HAP-1 (cell line): ENCODE data around the gene GLRA2.

Source experiments
- DNase-seq, 2 experiments: peaks; one replicate each; pipeline ENCODE4 v3.0.0-alpha.2; 2016 to 2020; ENCODE audit warnings: low spot score in 2 of 2
- H3K27me3 ChIP-seq: fragments of 250-450 bp; sonication (Bioruptor Pico); 2 replicates; pipeline ENCODE4 v1.5.1; 2020; ENCODE audit warnings: low read depth, mild to moderate bottlenecking, moderate library complexity
- H3K36me3 ChIP-seq: fragments of 250-450 bp; sonication (Bioruptor Pico); replicated peaks from 2 replicates; pipeline ENCODE4 v1.5.1; 2020; ENCODE audit warnings: mild to moderate bottlenecking
- H3K4me1 ChIP-seq: fragments of 250-450 bp; sonication (Bioruptor Pico); 2 replicates; pipeline ENCODE4 v1.5.1; 2020; ENCODE audit warnings: mild to moderate bottlenecking
- H3K4me3 ChIP-seq: fragments of 250-450 bp; sonication (Bioruptor Pico); 2 replicates; pipeline ENCODE4 v1.5.1; 2020; ENCODE audit warnings: mild to moderate bottlenecking, moderate library complexity
- H3K9me3 ChIP-seq: fragments of 250-450 bp; sonication (Bioruptor Pico); 2 replicates; pipeline ENCODE4 v1.5.1; 2020; ENCODE audit warnings: mild to moderate bottlenecking, moderate library complexity
- in situ Hi-C: fragments of 300-500 bp; cut with MboI; formaldehyde crosslinking; loops from 3 replicates; pipeline ENCODE4 v1.14.3; 2020; ENCODE audit warnings: low sequenced_read_pairs, inconsistent platforms, mixed read lengths

The GLRA2 gene

GRCh38 chrX:14697451-14697850 lies 168.1 kb downstream of the GLRA2 start:
- Histone ChIP-seq H3K36me3 (no peaks in the 10 kb centered on the region), H3K4me3 (no peak overlapping the region), H3K9me3 (no peaks in the 10 kb centered on the region), H3K27me3 (no peaks in the 10 kb centered on the region), H3K4me1 (no peaks in the 10 kb centered on the region)
- in situ Hi-C loops, result no loop called here
- DNase-seq, result peak; percentile 32 to 76

GRCh38 chrX:14698790-14699189 lies 169.5 kb downstream of the GLRA2 start:
- Histone ChIP-seq H3K36me3 (no peaks in the 10 kb centered on the region), H3K9me3 (no peaks in the 10 kb centered on the region), H3K4me1 (no peaks in the 10 kb centered on the region), H3K27me3 (no peaks in the 10 kb centered on the region), H3K4me3 (no peak overlapping the region)
- DNase-seq, result no peak
- in situ Hi-C loops, result no loop called here

GRCh38 chrX:14700982-14701381 lies 171.6 kb downstream of the GLRA2 start:
- no peaks in the 10 kb centered on the region for H3K9me3 ChIP-seq
- no peak overlapping the region for H3K4me3 ChIP-seq
- no peaks in the 10 kb centered on the region for H3K27me3 ChIP-seq
- H3K36me3 ChIP-seq, result no peaks in the 10 kb centered on the region
- no peaks in the 10 kb centered on the region for H3K4me1 ChIP-seq
- DNase-seq, result no peak
- in situ Hi-C loops, result no loop called here

GRCh38 chrX:14702145-14702544 lies 172.8 kb downstream of the GLRA2 start:
- DNase-seq, result no peak
- Histone ChIP-seq H3K27me3 (no peaks in the 10 kb centered on the region), H3K4me1 (no peaks in the 10 kb centered on the region), H3K9me3 (no peaks in the 10 kb centered on the region), H3K4me3 (no peak overlapping the region), H3K36me3 (no peaks in the 10 kb centered on the region)
- in situ Hi-C loops, result no loop called here

- H3K4me3 ChIP-seq, result no peak overlapping the region
- no peaks in the 10 kb centered on the region for H3K4me1 ChIP-seq
- in situ Hi-C loops, result no loop called here
- H3K27me3 ChIP-seq, result no peaks in the 10 kb centered on the region
- no peaks in the 10 kb centered on the region for H3K36me3 ChIP-seq
- DNase-seq, result no peak
- no peaks in the 10 kb centered on the region for H3K9me3 ChIP-seq
Measured at GRCh38 chrX:14712096-14712495, 182.8 kb downstream of the GLRA2 start.

GRCh38 chrX:14717949-14718348 lies 188.6 kb downstream of the GLRA2 start:
- H3K27me3 ChIP-seq, result no peaks in the 10 kb centered on the region
- H3K9me3 ChIP-seq, result no peaks in the 10 kb centered on the region
- H3K36me3 ChIP-seq, result no peaks in the 10 kb centered on the region
- H3K4me1 ChIP-seq, result no peaks in the 10 kb centered on the region
- in situ Hi-C loops, result no loop called here
- no peak overlapping the region for H3K4me3 ChIP-seq
- no peak for DNase-seq

- H3K9me3 ChIP-seq, result no peaks in the 10 kb centered on the region
- no peaks in the 10 kb centered on the region for H3K36me3 ChIP-seq
- H3K4me1 ChIP-seq, result no peaks in the 10 kb centered on the region
- no peak overlapping the region for H3K4me3 ChIP-seq
- in situ Hi-C loops, result no loop called here
- H3K27me3 ChIP-seq, result no peaks in the 10 kb centered on the region
- no peak for DNase-seq
Measured at GRCh38 chrX:14718403-14718802, 189.1 kb downstream of the GLRA2 start.

- H3K9me3 ChIP-seq, result no peaks in the 10 kb centered on the region
Measured at GRCh38 chrX:14729058-14729457, 199.7 kb downstream of the GLRA2 start.

GRCh38 chrX:14738643-14739042 lies 209.3 kb downstream of the GLRA2 start:
- in situ Hi-C loops, result no loop called here
- Histone ChIP-seq H3K4me3 (no peak overlapping the region), H3K36me3 (no peaks in the 10 kb centered on the region), H3K27me3 (no peaks in the 10 kb centered on the region), H3K9me3 (no peaks in the 10 kb centered on the region), H3K4me1 (peaks cover 6% of the 10 kb centered on the region)
- DNase-seq, result no peak

More at GRCh38 chrX:14729058-14729457, 199.7 kb downstream of the GLRA2 start:
- H3K4me3 ChIP-seq, result no peak overlapping the region
- DNase-seq, result no peak
- H3K27me3 ChIP-seq, result no peaks in the 10 kb centered on the region
- no peaks in the 10 kb centered on the region for H3K36me3 ChIP-seq
- H3K4me1 ChIP-seq, result peaks cover 15% of the 10 kb centered on the region
- in situ Hi-C loops, result no loop called here

GRCh38 chrX:14753441-14753840 lies 224.1 kb downstream of the GLRA2 start:
- Histone ChIP-seq H3K36me3 (no peaks in the 10 kb centered on the region), H3K4me3 (no peak overlapping the region), H3K27me3 (no peaks in the 10 kb centered on the region), H3K9me3 (no peaks in the 10 kb centered on the region), H3K4me1 (no peaks in the 10 kb centered on the region)
- in situ Hi-C loops, result no loop called here
- no peak for DNase-seq

- Histone ChIP-seq H3K27me3 (no peaks in the 10 kb centered on the region), H3K36me3 (no peaks in the 10 kb centered on the region), H3K4me1 (peaks cover 8% of the 10 kb centered on the region), H3K9me3 (no peaks in the 10 kb centered on the region; the same call in 1 of the 2 replicates), H3K4me3 (no peak overlapping the region)
- in situ Hi-C loops, result no loop called here
- no peak for DNase-seq
Measured at GRCh38 chrX:14758029-14758491, 228.7 kb downstream of the GLRA2 start.

- in situ Hi-C loops, result no loop called here
- no peaks in the 10 kb centered on the region for H3K4me1 ChIP-seq
- DNase-seq, result no peak
- no peaks in the 10 kb centered on the region for H3K36me3 ChIP-seq
- no peaks in the 10 kb centered on the region for H3K9me3 ChIP-seq
- no peak overlapping the region for H3K4me3 ChIP-seq
- no peaks in the 10 kb centered on the region for H3K27me3 ChIP-seq
Measured at GRCh38 chrX:14775416-14775815, 246.1 kb downstream of the GLRA2 start.

GRCh38 chrX:14776901-14777300 lies 247.6 kb downstream of the GLRA2 start:
- Histone ChIP-seq H3K9me3 (no peaks in the 10 kb centered on the region), H3K27me3 (no peaks in the 10 kb centered on the region), H3K4me1 (no peaks in the 10 kb centered on the region), H3K4me3 (no peak overlapping the region), H3K36me3 (no peaks in the 10 kb centered on the region)
- in situ Hi-C loops, result no loop called here
- DNase-seq, result no peak

- no peak for DNase-seq
- in situ Hi-C loops, result no loop called here
- Histone ChIP-seq H3K36me3 (no peaks in the 10 kb centered on the region), H3K4me3 (no peak overlapping the region), H3K9me3 (no peaks in the 10 kb centered on the region), H3K4me1 (no peaks in the 10 kb centered on the region), H3K27me3 (no peaks in the 10 kb centered on the region)
Measured at GRCh38 chrX:14777525-14777924, 248.2 kb downstream of the GLRA2 start.

GRCh38 chrX:14779580-14779979 lies 250.2 kb downstream of the GLRA2 start:
- no peaks in the 10 kb centered on the region for H3K9me3 ChIP-seq
- no peak overlapping the region for H3K4me3 ChIP-seq
- no peaks in the 10 kb centered on the region for H3K4me1 ChIP-seq
- H3K27me3 ChIP-seq, result no peaks in the 10 kb centered on the region
- in situ Hi-C loops, result no loop called here
- no peak for DNase-seq
- H3K36me3 ChIP-seq, result no peaks in the 10 kb centered on the region
